ENCODE results near the gene TSG101. TPM values are rescaled to one million over a fixed set of nuclear protein-coding genes. Genes with fewer than 3 reads are reported as not detected.

TSG101 gene
- total and polyA plus RNA-seq, 10 of the 15 experiments (the other 5 are each of a cell fraction or from before 2014, with no cell fraction given), result 22.3 to 147 (median 84.9) TPM

DNA sequence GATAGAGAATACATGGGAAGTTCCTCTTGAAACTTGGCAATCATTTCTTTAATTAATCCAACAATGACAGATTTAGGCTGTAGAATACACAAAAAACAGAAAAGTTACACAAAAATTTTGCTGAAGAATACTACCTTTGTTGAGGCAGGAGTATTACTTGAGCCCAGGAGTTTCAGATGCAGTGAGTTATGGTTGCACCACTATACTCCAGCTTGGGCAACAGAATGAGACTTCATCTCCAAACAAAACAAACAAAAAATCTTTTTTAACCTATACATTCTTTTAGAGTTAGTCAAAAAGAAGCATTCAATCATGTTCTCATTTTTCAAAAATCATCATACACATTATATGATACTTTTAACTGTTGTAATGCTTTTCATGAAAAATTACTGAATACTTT, 39.7 kb upstream of the TSG101 start (continued):
- TF ChIP-seq EED (IDR thresholded peaks at IDR 0.05; ENCODE audit: low read depth), result no peak
- no peak for TF ChIP-seq SMAD5 (IDR thresholded peaks at IDR 0.05; ENCODE audit: low read depth)
- TF ChIP-seq STAT1 (conservative IDR thresholded peaks at IDR 0.05), result no peak

DNA sequence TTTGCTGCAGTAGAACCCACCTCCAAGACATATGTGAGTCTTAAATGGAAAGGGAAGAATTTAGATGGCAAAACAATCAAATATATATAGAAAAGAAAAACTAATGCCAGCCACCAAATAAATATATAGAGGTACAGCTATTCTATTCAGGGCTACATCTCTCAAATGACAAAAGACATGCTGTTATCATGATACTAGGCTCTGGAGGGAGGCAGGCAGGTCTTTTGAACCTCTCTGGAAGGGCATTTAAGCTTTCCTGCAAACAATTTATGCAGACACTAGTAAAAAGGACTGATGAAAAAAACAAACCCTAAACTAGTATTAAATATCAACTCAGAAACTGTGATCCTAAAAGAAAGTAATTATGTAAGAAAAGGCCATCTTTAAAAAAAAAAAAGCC, 37.4 kb upstream of the TSG101 start:
- ATAC-seq, result no peak
- in situ Hi-C loops (cut with MboI) (no loop called here), intact Hi-C loops (cut with micrococcal nuclease; ENCODE audit: unreplicated experiment) (no loop called here)
- RAD21 ChIA-PET (ENCODE audit: unreplicated experiment), result interaction anchor here (1.2 to 1.6 kb wide), 2 partner anchors 24 to 204 kb away, joined by 3 read pairs; no protein-coding TSS in a partner anchor
- FAIRE-seq, result no peak
- Histone ChIP-seq H4K20me1 (ENCODE audit: control insufficient read depth, insufficient read depth) (no peaks in the 10 kb centered on the region), H3K27me3 (replicated peaks in 1 of 2; ENCODE audit: control insufficient read depth in 2 of 2, insufficient read depth in 2 of 2, low read length in 1 of 2) (no peaks in the 10 kb centered on the region), H3K79me2 (ENCODE audit: control insufficient read depth, insufficient read depth, low read length) (no peaks in the 10 kb centered on the region), H3K4me1 (ENCODE audit: control insufficient read depth, insufficient read depth, low read length) (no peaks in the 10 kb centered on the region), H2AFZ (ENCODE audit: control insufficient read depth, low read depth, low read length) (no peak overlapping the region), H3K9me3 (replicated peaks; ENCODE audit: control insufficient read depth, insufficient read depth, low read length) (no peaks in the 10 kb centered on the region), H3K9ac (ENCODE audit: control insufficient read depth, insufficient read depth, low read length) (no peak overlapping the region), H3K27ac (ENCODE audit: control insufficient read depth, insufficient read depth) (no peak overlapping the region), H3K36me3 (ENCODE audit: control insufficient read depth in 2 of 2, insufficient read depth in 2 of 2, low read length in 1 of 2) (peaks cover 0 to 7% of the 10 kb centered on the region in 2 experiments; a peak in 1 of 4 replicates), H3K4me2 (ENCODE audit: control insufficient read depth, insufficient read depth) (no peak overlapping the region), H3K4me3 (no peak overlapping the region)
- SMC1A ChIA-PET (ENCODE audit: uncharacterized antibody, unreplicated experiment), result interaction anchor here (0.6 to 2.1 kb wide), 6 partner anchors 9 to 818 kb away, joined by 3 to 7 read pairs (median 4); no protein-coding TSS in a partner anchor
- POLR2A ChIA-PET, result interaction anchor here (0.7 to 1.0 kb wide), 2 partner anchors 40 to 1279 kb away, joined by 4 to 5 read pairs; no protein-coding TSS in a partner anchor
- TF ChIP-seq MTA3 (IDR thresholded peaks at IDR 0.05; ENCODE audit: borderline replicate concordance, low read length) (no peak), POLR2AphosphoS5 (IDR thresholded peaks at IDR 0.05; ENCODE audit: low read length) (no peak), RB1 (IDR thresholded peaks at IDR 0.05; ENCODE audit: borderline replicate concordance) (no peak), ZBED1 (IDR thresholded peaks at IDR 0.05; ENCODE audit: borderline replicate concordance) (no peak), RBBP5 (conservative IDR thresholded peaks at IDR 0.05) (no peak), RAD21 (IDR thresholded peaks at IDR 0.05; ENCODE audit: insufficient read depth, low read depth, low read length) (no peak), ZNF207 (IDR thresholded peaks at IDR 0.05; ENCODE audit: borderline replicate concordance) (no peak)
- TF ChIP-seq, protein P1, sequence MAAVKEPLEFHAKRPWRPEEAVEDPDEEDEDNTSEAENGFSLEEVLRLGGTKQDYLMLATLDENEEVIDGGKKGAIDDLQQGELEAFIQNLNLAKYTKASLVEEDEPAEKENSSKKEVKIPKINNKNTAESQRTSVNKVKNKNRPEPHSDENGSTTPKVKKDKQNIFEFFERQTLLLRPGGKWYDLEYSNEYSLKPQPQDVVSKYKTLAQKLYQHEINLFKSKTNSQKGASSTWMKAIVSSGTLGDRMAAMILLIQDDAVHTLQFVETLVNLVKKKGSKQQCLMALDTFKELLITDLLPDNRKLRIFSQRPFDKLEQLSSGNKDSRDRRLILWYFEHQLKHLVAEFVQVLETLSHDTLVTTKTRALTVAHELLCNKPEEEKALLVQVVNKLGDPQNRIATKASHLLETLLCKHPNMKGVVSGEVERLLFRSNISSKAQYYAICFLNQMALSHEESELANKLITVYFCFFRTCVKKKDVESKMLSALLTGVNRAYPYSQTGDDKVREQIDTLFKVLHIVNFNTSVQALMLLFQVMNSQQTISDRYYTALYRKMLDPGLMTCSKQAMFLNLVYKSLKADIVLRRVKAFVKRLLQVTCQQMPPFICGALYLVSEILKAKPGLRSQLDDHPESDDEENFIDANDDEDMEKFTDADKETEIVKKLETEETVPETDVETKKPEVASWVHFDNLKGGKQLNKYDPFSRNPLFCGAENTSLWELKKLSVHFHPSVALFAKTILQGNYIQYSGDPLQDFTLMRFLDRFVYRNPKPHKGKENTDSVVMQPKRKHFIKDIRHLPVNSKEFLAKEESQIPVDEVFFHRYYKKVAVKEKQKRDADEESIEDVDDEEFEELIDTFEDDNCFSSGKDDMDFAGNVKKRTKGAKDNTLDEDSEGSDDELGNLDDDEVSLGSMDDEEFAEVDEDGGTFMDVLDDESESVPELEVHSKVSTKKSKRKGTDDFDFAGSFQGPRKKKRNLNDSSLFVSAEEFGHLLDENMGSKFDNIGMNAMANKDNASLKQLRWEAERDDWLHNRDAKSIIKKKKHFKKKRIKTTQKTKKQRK (IDR thresholded peaks at IDR 0.05; ENCODE audit: low read depth, low read length), result no peak
- CTCF ChIA-PET, result interaction anchor here (0.7 to 1.5 kb wide), 6 partner anchors 11 to 309 kb away, joined by 3 to 5 read pairs (median 4); no protein-coding TSS in a partner anchor
- no peak for DNase-seq (ENCODE audit: low read depth, low spot score)
- BruUV-seq (replicated peaks), result no TSS peak

All from GM12878 (cell line).